ENCODE measurements around the gene NT5C1A. TPM values are rescaled to one million over a fixed set of nuclear protein-coding genes. Genes with fewer than 3 reads are reported as not detected.

The NT5C1A gene
- 39.6 TPM for total RNA-seq
- long read RNA-seq, transcript NT5C1A-201 (6 exons, 1,107 nt) = major isoform, 9 of 13 reads
- long read RNA-seq, partial matches to known transcripts = 3 of 13 reads
- long read RNA-seq, other reads (novel, unspliced or antisense) = 1 of 13 reads

DNA sequence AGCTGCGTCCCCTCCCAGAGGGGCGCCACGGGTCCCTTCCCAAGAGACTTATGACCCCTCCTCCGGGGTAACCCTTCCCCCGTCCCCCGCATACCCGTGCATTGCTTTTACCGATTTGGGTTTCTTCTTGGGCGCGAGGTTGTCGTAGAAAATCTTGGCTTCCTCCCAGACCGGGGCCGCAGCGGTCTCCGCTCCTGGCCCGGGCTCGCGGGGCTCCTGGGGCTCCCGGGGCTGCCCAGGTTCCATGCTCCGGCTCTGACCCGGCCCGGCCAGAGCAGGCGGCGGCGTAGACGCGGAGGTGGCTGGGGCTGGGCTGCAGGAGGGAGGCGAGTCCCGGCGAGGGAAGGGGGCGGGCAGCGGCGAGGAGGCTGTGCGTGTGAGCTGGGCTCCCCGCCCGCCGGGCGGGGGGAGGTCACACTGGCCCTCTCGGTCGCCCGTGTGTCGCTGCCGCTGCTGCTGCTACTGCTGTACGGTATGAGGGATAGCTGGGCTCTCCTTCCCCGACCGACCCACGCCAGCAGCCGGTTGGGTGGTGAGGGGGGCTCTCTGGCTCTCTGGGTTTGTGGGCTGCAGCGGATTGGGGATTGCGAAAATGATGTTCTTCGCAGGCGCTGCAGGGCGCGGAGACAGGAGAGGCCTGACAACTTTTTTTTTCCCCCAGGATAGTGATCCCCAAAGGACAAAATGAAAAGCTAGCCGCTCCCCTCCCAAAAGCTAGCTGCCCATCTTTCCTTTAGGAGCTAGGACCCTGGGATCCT lies at the start of gene NT5C1A:
NT5C1A (minus strand) TSS at position 315 of the 758 bp plus-strand sequence; CDS start at position 246, 69 bp downstream.
- DNase-seq = peak; percentile 83
- ATAC-seq = peak; percentile 88
- intact Hi-C loops (cut with micrococcal nuclease) = no loop called here

DNA sequence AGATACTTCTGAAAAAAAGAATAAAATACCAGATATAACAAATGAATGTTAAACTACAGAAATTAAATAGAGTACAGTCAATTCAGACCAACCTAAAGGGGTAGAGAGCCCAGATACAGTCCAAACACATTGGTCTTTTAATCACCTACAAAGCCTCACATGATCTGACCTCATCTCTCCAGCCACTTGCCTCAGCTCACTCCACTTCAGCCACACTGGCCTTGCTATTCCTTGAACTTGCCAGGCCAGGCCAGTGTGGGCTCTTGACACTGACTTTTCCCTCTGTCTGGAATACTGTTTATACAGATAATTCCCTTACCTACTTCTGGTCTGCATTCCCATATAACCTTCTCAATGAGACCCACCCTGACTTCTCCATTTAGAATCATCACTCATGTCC lies 49.8 kb upstream of the NT5C1A start:
- ATAC-seq (no peak), DNase-seq (no peak)
- intact Hi-C loops (cut with micrococcal nuclease) = loop anchor here (10.0 kb wide), 1 partner anchor 67 kb away; no protein-coding TSS in a partner anchor

- peak; percentile 64 for ATAC-seq
- intact Hi-C loops (cut with micrococcal nuclease) = loop anchor here (10.0 kb wide), 1 partner anchor 66 kb away; no protein-coding TSS in a partner anchor
- no peak for DNase-seq
These were observed 48.4 kb upstream of the NT5C1A start for GRCh38 chr1:39720094-39720999.

GRCh38 chr1:39717809-39718208 lies 45.9 kb upstream of the NT5C1A start:
- ATAC-seq (no peak), DNase-seq (no peak)
- intact Hi-C loops (cut with micrococcal nuclease) = loop anchor here (2.0 kb wide), 1 partner anchor 111 kb away; no protein-coding TSS in a partner anchor

GRCh38 chr1:39713557-39713956 lies 41.6 kb upstream of the NT5C1A start:
- DNase-seq = no peak
- no peak for ATAC-seq
- intact Hi-C loops (cut with micrococcal nuclease) = no loop called here

GRCh38 chr1:39711966-39712340 lies 40.0 kb upstream of the NT5C1A start:
- ATAC-seq (no peak), DNase-seq (no peak)
- intact Hi-C loops (cut with micrococcal nuclease) = no loop called here

- DNase-seq (no peak), ATAC-seq (no peak)
- intact Hi-C loops (cut with micrococcal nuclease) = no loop called here
These were observed 39.4 kb upstream of the NT5C1A start for GRCh38 chr1:39711104-39711965.

- DNase-seq (no peak), ATAC-seq (no peak)
- intact Hi-C loops (cut with micrococcal nuclease) = no loop called here
These were observed 35.6 kb upstream of the NT5C1A start for GRCh38 chr1:39707506-39707905.

GRCh38 chr1:39704757-39705156 lies 32.9 kb upstream of the NT5C1A start:
- ATAC-seq = no peak
- DNase-seq = no peak
- intact Hi-C loops (cut with micrococcal nuclease) = no loop called here

- DNase-seq (peak; percentile 66), ATAC-seq (peak; percentile 78)
These were observed 29.1 kb upstream of the NT5C1A start for GRCh38 chr1:39701049-39701439.

GRCh38 chr1:39700348-39700747 lies 28.4 kb upstream of the NT5C1A start:
- DNase-seq = no peak
- ATAC-seq = no peak
- intact Hi-C loops (cut with micrococcal nuclease) = no loop called here

More at GRCh38 chr1:39701049-39701439, 29.1 kb upstream of the NT5C1A start:
- intact Hi-C loops (cut with micrococcal nuclease) = no loop called here

DNA sequence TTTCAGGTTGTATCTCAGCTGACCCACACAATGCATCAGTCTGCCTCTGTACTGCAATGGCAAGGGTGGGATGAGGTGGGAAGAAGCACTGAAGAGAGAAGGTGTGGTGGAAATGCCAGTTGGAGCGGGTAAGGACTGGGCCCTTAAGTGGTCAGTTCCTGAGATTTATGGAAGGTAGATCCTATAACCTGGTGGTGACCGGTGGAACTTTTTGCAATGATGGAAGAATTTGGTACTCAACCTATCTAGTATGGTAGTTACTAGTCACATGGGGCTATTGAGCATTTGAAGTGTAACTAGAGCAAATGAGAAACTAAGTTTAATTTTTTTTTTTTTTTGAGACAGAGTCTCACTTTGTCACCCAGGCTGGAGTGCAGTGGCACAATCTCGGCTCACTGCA lies 27.5 kb upstream of the NT5C1A start:
- DNase-seq = no peak
- intact Hi-C loops (cut with micrococcal nuclease) = no loop called here
- ATAC-seq = no peak

GRCh38 chr1:39698568-39698967 lies 26.7 kb upstream of the NT5C1A start:
- intact Hi-C loops (cut with micrococcal nuclease) = no loop called here
- ATAC-seq (no peak), DNase-seq (no peak)

- intact Hi-C loops (cut with micrococcal nuclease) = no loop called here
- ATAC-seq = no peak
- no peak for DNase-seq
These were observed 24.5 kb upstream of the NT5C1A start for GRCh38 chr1:39696448-39696847.

DNA sequence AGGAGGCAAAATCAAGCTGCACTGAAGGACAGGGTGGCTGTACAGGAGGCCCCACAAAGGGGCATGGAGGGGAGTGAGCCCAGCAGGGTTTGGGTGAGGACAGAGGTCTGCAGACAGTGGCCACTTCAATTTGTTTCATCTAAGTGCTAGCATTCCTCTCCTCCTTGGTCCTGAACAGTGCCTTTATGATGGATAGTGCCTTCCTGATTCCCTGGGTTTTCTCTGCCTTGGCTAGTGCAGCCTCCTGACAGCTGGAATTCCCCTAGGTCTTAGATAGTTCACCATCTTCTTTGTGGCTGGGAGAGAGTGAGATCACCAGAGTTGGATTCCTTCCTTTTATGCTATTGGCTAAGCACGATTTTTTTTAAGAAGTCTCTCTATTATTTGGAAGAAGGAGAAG lies 23.1 kb upstream of the NT5C1A start:
- ATAC-seq (no peak), DNase-seq (no peak)
- intact Hi-C loops (cut with micrococcal nuclease) = no loop called here

- no peak for DNase-seq
- intact Hi-C loops (cut with micrococcal nuclease) = no loop called here
These were observed 22.1 kb upstream of the NT5C1A start for GRCh38 chr1:39694026-39694425.

DNA sequence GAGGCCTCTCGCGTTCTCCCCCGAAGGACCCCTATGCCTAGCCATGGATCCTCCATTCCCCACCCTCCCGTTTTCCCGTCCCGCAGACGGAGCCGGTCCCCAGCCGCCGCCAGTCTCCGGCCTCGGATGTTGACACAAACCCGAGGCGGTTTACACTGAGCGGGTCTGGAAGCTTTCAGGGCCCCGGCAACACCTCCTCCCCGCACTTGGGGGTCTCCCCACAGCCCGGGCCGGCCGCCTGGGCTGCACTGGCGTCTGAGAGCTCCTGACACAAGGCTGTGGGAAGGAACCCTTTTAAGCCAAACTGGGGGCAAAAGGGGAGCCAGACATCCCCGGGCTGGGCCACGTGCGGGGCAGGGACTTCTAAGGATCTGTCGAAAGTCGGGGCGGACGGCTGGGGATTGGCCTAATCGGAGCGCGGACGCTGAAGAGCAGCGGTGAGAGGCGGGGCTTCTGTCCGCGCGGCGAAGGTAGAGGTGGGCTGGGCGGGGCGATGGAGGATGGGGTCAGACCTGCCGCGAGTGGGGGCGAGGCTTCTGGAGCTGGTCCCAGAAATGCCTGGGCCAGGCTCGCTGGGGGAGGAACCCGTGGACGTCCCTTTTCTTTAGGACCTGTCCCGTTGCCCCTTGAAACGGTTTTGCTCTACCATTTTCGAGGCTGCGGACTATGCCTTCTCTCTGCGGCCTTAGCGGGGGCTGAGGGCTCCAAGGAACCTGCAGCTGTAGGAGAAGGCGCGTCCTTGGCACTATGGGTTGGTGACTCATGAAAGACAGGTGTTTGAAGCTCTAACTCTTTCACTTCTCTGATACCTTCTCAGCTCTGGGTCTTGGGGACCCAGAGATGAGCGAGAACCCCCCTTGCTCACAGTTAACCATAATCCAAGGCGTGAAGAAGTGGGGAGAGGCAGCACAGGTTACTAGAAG lies 20.5 kb upstream of the NT5C1A start:
- DNase-seq = no peak
- intact Hi-C loops (cut with micrococcal nuclease) = no loop called here
- no peak for ATAC-seq

More at GRCh38 chr1:39694026-39694425, 22.1 kb upstream of the NT5C1A start:
- ATAC-seq = no peak

Measured in left ventricle myocardium superior (tissue), 1 donor.